GM12872 (cell line): ENCODE data around the gene ELMO1.

Experiments used
- CTCF ChIP-seq: IDR thresholded peaks from 3 replicates; pipeline ENCODE4 v1.5.1; 2011; ENCODE audit warnings: low read depth, mild to moderate bottlenecking, low read length, moderate library complexity; ENCODE audit not compliant: insufficient read depth

Gene ELMO1

GRCh38 chr7:37176079-37176478 is 272.6 kb downstream of the ELMO1 start:
- no peak for TF ChIP-seq CTCF

- TF ChIP-seq CTCF: no peak
These were observed 274.2 kb downstream of the ELMO1 start for GRCh38 chr7:37174460-37174859.

GRCh38 chr7:37173670-37174069 is 275.0 kb downstream of the ELMO1 start:
- no peak for TF ChIP-seq CTCF

GRCh38 chr7:37162106-37162505 is 286.6 kb downstream of the ELMO1 start:
- TF ChIP-seq CTCF: no peak

- no peak for TF ChIP-seq CTCF
These were observed 288.0 kb downstream of the ELMO1 start for GRCh38 chr7:37160656-37161055.

- TF ChIP-seq CTCF: no peak
These were observed 295.3 kb downstream of the ELMO1 start for GRCh38 chr7:37153376-37153775.

GRCh38 chr7:37151741-37152413 is 296.8 kb downstream of the ELMO1 start:
- TF ChIP-seq CTCF: no peak
